Activated T-cell treated with anti-CD3 and anti-CD28 coated beads, Interleukin-2, amount 50 U/mL, for 1 hour (primary cell): ENCODE results near the gene RGS17.
"Not testable (repeated sequence)": the region's sequence is repeated elsewhere in the genome, so short reads cannot be mapped to it uniquely, and the experiment has no call there.

Experiments
- DNase-seq: peaks from one replicate; pipeline ENCODE4 v3.0.0-alpha.2; 2020

RGS17 gene

DNA sequence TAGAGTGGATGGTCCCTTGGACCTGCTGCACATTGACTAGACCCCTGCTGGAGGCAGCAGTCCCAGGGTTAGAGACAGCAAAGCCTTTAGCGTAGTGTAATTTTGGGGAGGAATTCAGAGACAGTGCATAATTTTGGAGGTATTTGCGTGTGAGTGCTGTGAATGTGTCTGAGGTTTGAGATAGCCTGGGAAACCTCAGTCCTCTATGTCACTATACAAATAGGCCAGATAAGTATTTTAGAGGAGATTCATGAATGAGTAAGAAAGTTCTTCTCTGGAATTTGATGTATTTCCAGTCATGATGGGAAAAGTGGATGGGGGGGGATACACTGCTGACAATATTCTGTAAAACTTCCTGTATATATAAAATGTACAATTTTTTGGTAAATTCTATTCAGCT is 102.8 kb downstream of the RGS17 start:
- no peak for DNase-seq

- no peak for DNase-seq
Observed at GRCh38 chr6:153027480-153027879, 103.6 kb downstream of the RGS17 start.

DNA sequence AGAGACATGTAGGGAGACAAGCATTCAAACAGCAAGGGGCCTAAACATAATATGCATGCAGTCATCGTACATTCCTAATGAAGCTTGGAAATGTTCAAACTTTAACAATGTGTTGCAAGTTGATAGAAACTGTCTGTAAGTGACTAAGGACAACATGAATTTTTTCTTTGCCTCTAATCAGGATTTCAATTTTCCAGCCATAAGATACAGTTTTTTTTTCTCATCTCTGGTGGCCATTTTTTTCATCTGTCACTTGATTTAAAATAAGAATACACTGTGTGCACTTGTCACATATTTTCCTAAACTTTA is 106.4 kb downstream of the RGS17 start:
- DNase-seq, result no peak

- DNase-seq, result peak; percentile 39
Observed at GRCh38 chr6:153023977-153024708, 106.9 kb downstream of the RGS17 start.

DNA sequence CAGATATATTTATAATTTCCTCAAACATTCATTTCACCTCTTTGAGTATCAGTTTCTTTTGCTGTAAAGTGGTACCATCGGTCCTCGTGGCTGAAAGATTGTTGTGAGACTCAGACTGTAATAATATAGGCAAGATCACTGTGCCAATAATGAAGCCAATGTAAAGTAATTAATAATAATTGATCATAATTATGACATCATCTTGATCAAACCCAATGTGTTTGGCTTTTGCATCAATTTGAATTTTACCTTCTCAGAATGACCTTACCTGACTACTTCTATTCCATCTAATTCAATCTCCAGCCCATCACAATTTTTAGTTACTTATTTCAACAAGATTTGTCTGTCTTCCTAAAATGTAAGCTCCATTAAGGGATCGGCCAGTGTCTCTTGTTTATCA is 112.7 kb downstream of the RGS17 start:
- DNase-seq, result no peak

DNA sequence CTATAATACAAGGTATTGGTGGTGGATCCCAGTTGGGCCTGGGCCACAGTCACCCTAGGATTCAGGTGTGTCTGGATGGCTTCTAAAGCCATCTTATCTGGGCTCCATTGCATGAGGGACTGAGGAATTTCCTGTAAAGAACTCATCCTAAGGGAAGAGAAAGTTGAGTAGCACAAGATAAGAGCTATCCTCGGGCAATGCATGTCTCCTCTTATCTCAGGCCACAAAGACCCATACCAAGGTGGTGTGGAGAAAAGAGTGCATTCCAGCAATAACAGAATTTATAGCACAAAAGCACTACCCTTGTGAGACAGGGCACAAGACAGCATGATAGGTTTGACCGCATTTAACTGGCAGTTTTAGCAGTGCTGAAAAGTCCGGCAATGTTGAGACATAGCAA is 114.2 kb downstream of the RGS17 start:
- DNase-seq, result no peak

DNA sequence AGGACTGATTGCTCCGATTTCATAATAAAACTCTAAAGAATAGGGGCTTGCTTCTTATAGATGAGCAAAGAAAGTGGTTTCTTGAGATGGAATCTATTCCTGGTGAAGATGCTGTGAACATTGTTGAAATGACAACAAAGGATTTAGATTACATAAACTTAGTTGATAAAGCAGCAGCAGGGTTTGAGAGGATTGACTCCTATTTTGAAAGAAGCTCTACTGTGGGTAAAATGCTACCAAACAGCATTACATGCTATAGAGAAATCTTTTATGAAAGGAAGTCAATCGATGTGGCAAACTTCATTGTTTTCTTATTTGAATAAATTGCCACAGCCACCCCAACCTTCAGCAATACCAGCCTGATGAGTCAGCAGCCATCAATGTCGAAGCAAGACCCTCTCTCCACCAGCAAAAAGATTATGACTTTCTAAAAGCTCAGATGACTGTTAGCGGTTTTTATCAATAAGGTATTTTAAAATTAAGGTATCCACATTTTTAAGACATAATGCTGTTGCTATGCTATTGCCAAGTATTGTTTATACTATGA is 115.9 kb downstream of the RGS17 start:
- no peak for DNase-seq

GRCh38 chr6:153013438-153013837 is 117.6 kb downstream of the RGS17 start:
- DNase-seq, result no peak

DNA sequence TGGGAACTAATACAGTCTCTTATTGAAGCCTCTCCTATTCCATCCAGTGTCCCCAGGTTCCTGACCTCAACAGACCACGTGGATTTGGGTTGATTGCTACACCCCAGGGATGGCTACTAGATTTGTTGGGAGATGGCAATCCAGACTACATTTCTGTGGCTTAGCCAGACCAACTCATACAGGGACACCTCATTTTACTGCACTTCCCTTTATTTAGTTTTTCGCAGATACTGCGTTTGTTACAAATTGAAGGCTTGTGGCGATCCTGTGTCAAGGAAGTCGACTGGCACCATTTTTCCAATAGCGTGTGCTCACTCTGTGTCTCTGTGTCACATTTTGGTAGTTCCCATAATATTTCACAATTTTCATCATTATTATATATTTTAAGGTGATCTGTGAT is 118.2 kb downstream of the RGS17 start:
- no peak for DNase-seq

DNA sequence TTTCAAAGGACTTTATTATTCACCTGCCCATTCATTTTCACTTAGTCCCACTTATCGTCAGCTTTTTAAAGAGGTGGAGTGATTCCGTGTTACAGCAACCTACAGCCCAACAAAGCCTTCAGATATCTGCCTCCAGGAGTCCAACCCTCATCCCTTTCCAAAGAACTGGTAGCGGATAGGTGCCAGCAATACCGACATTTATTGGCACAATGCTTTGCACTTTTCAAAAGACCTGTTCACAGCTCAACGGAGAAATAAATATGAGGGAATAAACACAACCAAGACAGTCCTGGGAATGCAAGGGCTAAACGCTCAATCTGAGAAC is 127.8 kb downstream of the RGS17 start:
- DNase-seq, result no peak

DNA sequence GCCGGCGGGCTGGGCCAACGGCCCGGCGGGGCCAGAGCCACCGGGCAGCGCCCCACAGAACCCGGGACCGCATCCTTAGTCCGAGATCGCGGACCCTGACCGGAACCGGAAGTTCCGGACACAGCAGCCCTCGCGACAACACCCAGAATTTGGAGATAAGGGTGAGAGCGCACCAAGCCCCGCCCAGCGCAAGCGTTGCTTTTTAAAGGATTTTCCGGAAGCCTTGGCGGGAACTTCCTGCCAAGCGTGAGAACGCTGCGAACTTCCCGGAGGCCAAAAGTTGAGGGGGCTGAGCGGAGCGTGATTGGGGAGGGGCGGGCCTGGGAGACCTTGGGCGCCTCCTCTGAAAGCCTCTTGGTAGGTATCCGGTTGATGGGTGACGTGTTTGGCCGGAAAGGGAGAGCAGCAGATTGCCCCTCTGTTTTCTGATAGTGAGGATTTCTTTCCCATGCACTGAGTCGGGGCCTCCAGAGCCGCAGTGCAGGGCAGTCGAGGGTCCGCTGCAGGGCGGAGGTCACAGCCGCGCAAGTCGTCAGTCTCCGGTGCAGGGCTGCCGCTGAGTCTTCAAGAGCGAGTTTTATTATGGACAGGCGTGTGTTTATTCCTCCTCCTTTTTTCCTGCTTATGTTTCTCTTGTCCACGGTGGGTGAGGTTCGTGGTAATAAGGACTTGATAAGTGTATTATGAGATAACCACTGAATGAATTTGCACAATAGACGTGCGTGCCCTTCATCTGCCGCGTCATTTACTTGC is 128.3 kb downstream of the RGS17 start, which contains the start of gene MTRF1L:
TSS of gene MTRF1L (minus strand) at position 97 of the 753 bp plus-strand sequence. CDS start at position 73, 24 bp downstream.
- DNase-seq, result peak; percentile 80

DNA sequence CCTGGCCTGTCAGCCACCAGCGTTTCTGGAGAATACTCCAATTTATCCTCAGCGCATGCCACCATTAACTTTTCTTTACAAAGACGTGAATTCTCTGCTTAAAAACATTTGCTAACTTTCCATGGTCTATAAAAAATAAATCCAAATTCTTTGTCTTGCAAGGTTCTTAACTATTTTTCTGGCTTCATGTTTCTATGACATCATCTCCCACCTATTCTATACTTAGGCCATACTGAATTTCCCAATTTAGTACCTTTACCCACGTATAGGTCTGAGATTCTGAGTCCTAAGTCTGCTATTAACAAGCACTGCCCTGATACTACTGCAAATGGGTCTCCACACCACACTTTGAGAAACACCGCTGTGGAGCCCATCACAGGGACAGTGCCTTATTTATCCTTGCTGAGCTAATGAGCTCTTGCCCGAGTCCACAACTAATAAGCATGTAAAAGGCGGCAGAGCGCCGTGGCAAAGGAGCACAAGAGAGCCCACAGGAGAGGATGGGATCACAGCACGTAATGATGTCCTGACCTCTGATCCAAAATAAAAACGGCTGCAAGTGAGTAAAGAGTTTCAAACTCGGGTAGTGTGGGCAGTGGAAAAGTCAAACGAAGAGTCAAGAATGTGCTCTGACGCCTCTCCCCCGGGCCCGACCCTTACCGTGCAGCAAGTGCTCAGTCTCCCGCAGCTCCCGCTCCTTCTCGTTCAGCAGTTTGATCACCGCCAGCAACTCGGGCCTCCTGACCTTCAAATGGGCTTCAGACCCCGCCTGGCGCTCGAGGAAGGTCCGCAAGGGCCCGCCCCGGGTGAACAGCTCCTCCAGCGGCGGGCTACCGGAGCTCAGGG is 129.1 kb downstream of the RGS17 start:
- no peak for DNase-seq

DNA sequence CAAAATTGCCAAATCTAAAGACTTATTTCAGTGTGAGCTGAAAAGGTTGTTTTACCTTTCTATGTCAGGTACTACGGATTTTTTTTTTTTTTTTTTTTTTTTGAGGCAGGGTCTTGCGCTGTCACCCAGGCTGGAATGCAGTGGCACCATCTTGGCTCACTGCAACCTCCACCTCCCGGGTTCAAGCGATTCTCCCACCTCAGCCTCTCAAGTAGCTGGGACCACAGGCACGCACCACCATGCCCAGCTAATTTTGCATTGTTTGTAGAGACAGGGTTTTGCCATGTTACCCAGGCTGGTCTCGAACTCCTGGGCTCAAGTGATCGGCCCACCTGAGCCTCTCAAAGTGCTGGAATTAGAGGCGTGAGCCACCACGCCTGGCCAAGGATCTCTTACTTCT is 130.3 kb downstream of the RGS17 start:
- DNase-seq, result not testable (repeated sequence)

DNA sequence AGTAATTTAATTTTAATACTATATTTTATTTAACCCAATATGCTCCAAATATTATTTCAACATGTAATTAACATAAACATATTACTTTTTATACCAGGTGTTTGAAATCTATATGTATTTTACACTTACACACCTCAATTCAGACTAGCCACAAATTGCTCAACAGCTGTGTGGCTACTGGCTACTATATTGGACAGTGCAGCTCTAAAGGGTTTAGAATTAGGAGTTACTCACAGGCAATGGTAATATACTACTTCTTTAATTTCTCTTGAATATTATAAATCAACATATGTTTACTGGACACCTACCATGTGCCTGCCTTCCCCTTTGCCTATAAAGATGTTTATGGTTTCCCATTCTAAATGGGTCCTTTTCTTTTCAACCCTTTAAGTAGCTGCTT is 130.8 kb downstream of the RGS17 start:
- no peak for DNase-seq

GRCh38 chr6:152999538-152999937 is 131.5 kb downstream of the RGS17 start:
- DNase-seq, result not testable (repeated sequence)

DNA sequence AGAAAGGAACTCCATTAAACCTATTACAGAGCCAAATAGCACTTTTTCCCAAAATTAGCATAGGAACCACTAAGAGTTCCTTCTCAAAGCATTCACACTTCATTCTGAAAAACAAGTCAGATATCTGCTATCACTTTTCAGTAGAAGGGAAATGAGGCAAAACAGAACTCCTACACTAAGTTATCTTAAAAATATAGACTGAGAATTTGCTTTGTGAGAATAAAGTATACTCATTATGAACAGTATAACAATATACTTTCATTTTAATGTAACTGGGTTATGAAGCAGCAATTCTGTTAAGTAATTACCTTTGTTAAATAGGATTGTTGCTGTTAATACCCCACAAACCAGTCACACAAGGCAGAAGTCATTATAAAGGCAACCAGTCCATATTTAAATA is 137.2 kb downstream of the RGS17 start:
- no peak for DNase-seq

GRCh38 chr6:152993431-152993830 is 137.7 kb downstream of the RGS17 start:
- DNase-seq, result no peak

DNA sequence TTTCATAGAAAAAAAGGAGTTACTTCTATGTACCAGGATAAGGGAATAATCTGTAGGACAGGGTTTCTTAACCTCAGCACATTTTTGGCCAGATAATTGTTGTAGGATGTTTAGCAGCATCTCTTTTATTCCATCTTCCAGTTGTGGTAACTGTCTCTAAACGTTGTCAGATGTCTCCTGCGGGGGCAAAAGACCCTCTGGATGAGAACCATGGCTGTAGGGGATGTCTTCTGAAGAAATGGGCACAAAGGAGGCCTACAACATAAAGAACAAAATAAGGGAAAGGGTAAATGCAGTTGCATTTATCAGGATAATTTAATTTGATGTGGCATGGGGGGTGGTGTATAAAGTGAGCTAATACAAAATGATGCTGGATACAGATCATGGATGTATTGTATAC is 144.1 kb downstream of the RGS17 start:
- DNase-seq, result no peak

- DNase-seq, result not testable (repeated sequence)
Observed at GRCh38 chr6:152985300-152985699, 145.8 kb downstream of the RGS17 start.

DNA sequence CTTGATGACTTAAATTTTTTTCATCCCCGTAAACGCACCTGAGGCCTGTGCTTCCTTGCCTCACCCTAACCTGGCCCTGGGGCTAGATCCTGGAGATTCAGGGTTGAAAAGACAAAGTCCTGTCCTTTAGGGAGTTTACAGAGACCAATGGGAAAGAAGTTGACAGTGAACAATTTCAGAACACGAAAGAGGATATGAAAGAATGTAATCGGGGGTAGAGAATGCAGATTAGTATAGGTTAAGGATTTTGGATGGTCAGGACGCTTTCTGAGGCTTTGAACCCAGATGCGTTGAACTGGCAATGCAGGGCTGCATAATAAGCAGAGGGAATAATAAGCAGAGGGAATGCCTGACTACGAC is 146.6 kb downstream of the RGS17 start:
- DNase-seq, result no peak

DNA sequence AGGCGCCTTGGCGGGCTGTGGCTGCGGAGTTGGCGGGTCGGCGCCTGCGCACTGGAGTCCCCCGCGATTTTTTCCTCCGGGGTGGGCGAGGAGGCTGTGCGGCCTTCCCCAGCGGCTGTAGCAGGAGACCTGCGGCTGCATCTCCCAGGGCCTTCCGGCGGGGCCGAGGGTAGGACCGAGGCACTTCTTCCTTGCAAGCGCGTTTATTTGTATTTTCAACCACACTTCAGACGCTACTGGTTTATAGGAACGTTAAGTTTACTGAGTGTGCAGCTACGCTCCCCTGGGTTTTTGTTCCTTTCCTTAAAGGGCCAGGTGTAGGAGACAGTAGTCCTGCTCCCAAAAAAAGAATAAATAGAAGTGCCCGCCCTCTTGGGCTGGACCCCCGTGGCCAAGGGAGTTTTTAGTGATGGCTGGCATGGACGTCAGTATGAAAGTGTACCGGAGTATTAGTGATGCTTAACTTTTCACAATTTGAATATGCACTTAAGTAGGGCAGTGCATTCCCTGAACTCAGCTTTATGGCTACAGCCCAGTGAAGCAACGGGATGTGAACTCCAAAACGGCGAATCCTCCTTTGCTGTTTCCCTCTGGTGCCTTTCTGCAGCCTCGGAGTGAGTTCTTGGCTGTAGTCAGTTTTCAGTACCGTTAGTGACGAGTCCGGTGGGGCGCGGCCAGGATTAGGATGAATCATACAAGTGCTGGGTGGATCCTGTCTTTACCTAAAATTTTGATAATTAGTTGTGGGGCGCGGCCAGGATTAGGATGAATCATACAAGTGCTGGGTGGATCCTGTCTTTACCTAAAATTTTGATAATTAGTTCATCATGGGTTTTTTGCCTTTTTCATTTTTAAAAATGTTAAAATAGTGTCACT is 147.2 kb downstream of the RGS17 start:
- DNase-seq, result peak; percentile 75

GRCh38 chr6:152982904-152983636 is 148.0 kb downstream of the RGS17 start, which contains the start of gene FBXO5:
TSS of gene FBXO5 (minus strand) at chr6:152983041. CDS start at chr6:152982959, 82 bp downstream.
- DNase-seq, result peak; percentile 97
